GM08714 (cell line): ENCODE measurements around the gene MYBPH.

Experiments used
- H3K4me3 ChIP-seq: fragments of 200-500 bp; sonication (Bioruptor generic); 2 replicates; pipeline ENCODE4 v1.5.1; 2014; ENCODE audit warnings: mild to moderate bottlenecking, low read length, inconsistent platforms
- ZNF274 ChIP-seq: IDR thresholded peaks from 2 replicates; pipeline ENCODE4 v1.6.1; 2012; ENCODE audit warnings: mild to moderate bottlenecking, low read depth, low read length

The MYBPH gene

DNA sequence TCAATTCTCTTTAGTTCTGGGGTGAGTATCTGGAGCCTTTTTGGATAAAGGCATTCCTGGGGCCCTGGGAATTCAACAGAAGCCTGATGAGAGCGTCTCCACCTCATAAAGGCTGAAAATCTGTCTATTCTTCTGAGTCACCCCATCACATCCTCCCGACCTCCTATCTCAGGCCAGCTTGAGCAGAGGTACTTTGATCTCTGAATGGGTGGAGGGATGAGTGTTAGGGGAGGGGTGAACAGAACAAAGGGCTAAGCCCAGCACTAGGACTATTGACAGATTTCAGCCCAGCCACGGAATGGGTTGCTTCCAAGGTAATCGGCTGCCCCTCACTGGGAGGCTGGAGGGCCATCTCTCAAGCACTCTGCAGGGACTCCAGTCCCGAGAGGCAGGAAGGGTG, 2.5 kb upstream of the MYBPH start:
- H3K4me3 ChIP-seq: no peak overlapping the region
- TF ChIP-seq ZNF274: no peak

DNA sequence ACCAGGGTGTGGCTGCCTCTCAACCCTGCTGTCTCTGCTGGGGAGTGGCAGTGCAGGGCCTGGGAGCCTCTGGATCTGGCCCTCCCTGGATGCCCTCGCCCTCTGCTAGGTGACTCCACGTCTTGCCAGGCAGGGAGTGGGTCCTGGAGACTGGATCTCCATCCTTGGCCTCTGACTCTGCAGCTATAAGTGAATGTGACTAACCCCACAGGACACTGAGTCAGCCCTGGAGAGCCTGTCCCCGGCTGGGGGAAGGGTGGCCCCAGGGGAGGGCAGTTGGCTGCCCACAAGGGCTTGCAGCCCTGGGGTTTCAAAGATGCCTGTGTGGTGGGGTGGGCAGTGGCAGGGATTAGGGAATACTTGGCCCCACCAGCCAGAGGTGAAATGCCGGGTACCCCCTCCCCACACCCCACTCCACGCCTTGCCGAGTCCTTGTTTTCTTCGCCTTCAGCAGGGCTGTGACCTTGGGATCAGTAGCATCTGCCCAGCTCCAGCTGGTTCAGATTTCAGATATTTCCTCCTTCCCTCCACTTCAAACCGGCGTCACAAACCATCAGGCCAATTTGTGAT, 1.9 kb upstream of the MYBPH start:
- TF ChIP-seq ZNF274: no peak
- no peak overlapping the region for H3K4me3 ChIP-seq

DNA sequence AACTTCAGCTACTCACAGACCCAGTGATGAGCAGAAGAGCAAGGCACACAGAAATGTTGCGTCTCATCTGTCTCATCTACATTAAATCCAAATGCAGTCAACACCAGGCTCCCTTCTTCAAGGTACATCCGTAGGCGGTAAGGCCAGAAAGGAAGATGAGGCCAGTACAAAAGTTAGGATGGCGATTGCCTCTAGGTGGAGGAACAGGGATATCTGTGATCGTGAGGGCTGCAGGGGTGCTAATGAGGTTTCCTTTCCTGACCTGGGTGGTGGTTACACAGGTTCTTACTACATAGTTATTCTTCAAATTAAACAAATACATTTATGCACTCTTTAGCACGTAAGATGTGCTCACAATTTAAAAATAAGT, 1.4 kb upstream of the MYBPH start:
- no peak overlapping the region for H3K4me3 ChIP-seq
- no peak for TF ChIP-seq ZNF274

DNA sequence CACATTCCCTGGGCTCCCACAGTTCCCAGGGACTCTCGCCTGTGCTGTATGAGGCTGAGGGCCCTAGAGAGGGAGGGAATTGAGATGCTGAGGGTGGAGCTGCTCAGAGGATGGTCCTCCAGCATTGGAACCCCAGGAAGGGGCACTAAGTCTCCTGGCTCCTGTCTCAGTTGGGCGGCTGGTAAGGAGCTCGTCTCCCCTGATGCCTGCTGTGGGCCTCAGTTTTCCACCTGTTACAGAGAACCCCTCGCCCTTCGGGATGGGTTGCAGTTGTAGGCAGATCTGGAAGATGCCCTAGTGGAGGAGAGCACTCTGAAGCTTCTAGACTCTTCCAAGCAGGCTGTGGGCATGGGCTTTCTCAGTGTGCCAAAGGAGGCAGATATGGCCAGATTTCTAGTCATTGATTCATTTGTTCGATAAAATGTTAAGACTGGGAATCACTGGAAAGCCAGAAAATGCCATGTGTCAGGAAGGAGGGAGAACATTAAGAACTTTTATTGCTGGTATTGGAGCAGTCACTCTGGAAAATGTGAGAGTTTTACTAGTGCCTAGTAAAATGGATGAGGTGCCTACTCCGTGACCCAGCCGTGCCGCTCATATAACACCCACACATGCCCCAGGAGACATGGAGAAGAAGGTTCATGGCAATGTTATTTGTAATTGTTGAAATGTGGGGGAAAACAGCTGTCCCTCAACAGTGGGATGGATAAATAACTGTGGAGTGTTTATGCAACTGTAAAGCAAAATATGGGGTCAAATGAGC, 828 bp upstream of the MYBPH start:
- no peak for TF ChIP-seq ZNF274

DNA sequence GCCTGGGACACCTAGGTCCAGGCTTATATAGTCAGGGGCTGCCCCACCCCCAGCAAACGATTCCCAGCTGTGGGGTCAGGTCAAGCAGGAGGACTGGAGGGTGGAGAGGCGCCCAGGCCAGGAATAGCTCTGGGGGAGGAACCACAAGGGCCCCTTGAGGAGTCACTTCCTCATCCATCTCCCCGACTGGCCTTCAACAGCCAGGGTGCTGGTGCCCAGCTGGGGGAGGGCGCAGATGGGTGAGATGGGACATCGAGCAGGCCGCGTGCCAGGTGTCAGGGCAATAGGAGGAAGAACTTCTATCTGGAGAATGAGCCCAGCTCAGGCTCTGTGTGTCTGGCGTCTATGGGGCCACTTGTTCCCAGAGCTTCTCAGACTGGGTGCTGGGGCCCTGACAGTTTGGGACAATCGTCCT, 208 bp upstream of the MYBPH start:
- no peak for TF ChIP-seq ZNF274
- H3K4me3 ChIP-seq: no peak overlapping the region

More for the DNA sequence above, 828 bp upstream of the MYBPH start:
- no peak overlapping the region for H3K4me3 ChIP-seq

DNA sequence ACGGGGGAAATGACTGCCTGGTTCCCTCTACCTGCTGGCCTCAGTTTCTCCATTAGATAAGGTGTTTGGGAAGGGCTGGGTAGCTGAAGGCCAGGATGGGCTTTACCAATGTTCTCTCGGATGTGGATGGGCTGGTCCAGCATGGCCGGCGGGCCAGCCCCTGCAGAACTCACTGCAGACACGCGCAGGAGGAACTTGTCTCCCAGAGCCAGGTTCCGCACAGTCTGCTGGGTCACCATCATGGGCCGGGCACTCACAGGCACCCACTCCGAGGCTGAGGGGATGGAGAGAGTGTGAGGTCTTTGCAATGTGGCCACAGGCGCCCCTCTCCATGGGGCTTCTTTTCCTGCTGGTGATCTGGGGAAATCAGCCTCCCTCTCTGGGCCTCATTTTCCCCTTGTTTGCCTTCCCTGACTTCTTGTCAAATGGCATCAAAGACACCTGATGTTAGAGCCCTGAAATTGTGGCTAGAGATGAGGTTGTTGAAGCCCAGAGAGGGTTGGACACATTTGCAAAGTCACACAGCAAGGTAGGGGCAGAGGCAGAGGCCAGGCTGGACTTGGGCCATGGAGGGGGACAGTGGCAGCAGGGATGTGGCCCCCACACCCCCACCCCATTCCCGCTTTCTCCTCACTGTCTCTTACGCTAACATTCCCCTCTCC, 1.2 kb downstream of the MYBPH start:
- no peak overlapping the region for H3K4me3 ChIP-seq
- no peak for TF ChIP-seq ZNF274

DNA sequence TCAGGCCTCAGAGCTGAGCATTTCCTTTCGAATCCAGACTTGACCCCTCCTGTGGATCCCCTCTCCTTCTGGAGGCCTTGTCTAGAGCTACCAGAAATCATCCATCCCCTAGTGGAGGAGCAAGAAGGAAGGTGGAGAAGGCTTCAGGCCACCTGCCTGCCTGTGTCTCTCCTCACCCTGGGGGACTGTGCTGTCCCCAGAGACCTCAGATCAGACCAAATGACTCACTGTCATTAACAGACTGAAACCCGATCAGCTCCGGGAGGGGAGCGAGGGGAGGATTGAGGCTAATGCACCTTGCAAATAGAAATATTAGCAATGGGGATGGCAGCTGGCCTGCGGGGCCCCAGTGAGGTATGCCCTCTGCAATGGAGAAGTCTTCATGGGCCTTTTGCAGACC, 2.1 kb downstream of the MYBPH start:
- no peak overlapping the region for H3K4me3 ChIP-seq
- TF ChIP-seq ZNF274: no peak

DNA sequence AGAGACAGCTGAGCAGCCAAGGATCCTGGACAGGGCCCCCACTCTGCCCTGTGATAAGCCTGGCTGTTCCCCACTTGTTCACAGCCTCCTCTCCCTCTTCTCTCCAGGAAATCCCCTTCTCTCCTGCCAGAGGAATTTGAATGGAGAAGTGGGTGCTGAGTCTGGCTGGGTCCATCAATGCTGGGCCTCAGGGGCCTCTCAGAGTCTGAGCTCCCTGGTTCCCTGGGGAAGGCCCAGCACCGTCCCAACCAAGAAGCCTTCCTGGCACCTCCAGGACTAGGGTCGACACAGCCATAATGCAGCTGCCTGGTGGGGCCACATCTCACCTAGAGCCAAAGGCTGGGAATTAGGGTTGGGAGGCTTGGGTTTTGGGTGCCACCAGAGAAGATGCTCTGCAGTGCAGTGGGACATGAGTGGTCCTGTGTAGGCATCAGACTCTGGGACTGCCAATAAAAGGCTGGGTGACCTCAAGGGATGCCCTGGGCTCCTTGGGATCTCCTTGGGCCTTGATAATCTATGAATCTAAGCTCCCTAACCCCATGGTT, 2.5 kb downstream of the MYBPH start:
- no peak overlapping the region for H3K4me3 ChIP-seq
- TF ChIP-seq ZNF274: no peak

DNA sequence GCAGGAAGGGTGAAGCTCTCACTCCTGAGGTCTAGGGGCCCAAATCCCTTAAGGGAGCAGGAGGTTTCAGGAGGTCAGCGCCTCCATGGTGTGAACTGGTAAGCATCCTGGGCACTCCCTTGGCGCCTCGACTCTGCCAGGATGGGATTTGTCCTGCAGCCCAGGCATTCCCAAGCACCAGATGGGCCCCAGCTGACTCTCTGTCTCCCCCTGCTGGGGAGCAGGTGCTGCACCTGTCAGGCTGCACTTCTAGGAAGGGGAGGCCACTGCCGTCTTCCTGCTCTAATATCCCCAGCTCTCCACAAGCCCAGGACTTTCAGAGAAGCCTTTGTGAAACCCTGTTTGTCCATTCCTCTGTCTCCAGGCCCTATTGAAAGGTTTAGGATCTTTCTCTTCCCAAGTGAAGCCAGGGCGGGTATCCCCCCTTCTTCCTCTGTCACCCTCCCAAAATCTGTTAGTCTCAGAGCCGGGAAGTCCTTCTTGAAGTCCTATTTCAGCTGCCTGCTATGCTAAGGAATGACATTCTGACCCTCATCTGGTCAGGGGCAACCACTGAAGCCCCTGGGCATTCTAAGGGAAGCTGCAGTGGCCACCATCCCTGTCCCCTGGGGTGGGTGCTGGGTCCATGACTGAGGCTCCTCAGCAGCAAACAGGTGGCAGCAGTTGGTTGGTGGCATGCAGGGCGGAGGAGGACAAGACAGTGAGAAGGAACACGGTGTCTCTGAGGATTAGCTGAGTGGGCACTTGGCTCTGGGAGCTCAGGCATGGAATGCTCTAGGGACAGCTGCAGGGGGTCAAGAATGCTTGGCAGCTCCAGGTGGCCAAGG, 3.2 kb downstream of the MYBPH start:
- TF ChIP-seq ZNF274: no peak
- H3K4me3 ChIP-seq: no peak overlapping the region

DNA sequence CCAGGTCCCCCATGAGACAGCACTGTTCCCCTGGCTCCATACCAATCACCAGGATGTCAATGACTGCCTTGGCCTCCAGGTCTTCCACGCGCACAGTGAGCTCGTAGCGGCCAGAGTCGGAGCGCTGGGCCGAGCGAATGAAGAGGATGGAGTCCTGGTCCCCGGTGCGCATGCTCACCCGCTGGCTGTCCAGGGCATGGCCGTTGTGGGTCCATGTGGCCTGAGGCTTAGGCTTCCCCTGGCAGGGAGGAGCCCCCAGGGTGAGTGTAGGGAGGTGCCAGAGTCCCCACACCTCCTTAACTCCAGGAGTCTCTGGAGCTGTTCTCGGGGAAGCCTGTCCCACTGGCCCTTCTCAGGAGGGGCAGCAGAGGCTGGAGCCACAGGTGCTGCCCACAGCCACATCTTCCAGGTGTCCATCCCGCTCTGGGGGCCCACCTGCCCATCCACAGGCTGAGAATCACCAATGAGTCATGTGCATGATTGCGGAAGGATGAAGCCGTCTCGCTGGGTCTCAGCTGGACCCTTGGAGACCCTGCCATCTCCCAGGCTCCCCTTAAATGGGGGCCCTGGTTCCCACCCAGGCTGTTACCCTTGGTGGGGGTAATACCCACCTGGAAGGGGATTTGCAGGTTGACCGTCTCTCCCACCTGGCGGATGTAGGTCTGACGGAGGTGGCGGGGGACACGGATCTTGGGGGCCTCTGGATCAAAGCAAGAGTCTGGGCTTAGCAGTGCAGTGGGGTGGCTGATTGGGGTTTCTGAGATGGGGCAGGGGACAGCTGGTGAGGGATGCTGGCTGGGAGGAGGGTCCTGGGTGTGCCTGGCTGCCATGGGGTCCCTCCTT, 4.1 kb downstream of the MYBPH start:
- H3K4me3 ChIP-seq: no peak overlapping the region

DNA sequence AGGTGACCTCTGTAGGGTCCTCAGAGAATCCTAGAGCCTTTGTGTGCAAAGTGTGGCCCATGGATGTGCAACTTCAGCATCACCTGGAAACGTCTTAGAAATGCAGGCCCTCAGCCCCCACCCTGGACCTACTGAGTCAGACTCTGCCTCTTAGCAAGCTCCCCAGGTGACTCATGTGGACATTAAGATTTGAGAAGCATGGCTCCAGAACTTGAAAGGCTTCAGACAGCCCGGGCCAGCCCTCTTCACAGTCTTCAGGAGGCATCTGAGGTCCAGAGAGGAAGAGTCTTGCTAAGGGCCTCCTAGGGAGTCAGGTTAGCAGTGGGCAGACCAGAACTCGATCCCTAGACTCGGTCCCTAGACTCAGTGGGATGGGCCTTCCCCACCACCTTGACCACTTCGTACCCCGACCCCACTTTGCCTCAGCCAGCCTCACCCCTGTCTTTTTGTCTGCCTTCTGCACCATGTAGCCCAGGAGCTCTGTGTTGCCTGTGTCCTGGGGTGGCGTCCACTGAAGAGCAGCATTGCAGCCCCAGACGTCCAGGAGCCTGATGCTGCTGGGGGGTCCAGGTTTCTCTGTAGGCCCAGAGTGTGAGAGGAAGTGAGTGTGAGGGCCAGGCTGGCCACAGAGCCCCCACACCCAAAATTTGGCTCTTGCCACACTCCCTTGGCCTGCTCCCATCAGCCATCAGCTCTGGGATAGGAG, 4.8 kb downstream of the MYBPH start:
- no peak overlapping the region for H3K4me3 ChIP-seq
- TF ChIP-seq ZNF274: no peak

More for the DNA sequence above, 4.1 kb downstream of the MYBPH start:
- TF ChIP-seq ZNF274: no peak

DNA sequence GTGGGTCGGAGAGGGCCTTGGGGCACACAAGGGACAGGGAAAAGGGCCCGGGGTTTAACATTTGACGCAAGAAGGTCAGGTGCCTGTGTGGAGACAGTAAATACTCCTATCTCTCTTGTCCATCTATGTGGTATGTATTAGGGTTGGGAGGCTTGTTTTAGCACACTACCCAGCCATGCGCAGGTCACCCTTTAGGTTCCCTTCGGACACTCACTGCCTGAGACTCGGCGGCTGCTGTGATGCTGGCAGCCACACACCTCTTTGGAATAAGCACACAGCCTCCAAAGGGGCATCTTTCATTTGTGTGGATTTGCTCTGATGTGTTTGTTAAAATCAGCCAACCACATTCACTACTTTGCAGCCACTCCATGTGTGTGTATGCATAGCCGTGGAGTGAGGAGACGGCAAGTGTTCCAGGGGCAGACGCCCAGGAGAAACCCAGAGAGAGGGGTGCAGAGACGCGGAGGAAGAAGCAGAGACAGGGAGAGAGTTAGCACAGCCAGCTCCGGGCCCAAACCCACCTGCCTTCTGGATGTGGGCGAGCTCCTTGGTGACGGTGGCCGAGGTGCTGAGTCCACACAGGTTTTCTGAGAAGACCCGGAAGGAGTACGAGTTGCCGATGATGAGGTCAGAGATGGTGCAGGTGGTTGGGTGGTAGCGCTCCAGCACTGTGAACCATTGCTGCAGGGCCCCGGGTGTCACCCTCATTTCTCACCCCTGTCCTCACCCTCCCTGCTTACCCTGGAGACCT, 5.7 kb downstream of the MYBPH start:
- H3K4me3 ChIP-seq: no peak overlapping the region
- TF ChIP-seq ZNF274: no peak

DNA sequence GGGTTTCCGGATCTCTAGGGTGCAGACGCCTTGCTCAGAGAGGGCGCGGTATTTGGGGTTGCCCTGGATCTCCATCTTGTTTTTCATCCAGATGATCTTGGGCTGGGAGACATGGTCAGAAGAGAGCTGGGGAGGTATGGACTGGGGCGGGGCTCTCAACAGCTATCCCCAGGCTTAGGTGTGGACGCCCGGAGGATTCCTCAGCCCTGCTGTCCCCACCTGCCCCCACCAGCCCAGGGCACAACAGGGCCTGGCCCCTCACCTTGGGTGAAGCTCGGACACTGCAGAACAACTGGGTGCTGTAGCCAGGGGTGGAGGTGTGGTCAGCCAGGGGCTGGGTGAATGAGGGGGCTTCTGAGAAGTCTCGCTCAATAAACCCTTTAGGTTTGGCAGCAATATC, 6.6 kb downstream of the MYBPH start:
- no peak overlapping the region for H3K4me3 ChIP-seq
- no peak for TF ChIP-seq ZNF274
